ENCODE measurements around the gene PXK.

DNA sequence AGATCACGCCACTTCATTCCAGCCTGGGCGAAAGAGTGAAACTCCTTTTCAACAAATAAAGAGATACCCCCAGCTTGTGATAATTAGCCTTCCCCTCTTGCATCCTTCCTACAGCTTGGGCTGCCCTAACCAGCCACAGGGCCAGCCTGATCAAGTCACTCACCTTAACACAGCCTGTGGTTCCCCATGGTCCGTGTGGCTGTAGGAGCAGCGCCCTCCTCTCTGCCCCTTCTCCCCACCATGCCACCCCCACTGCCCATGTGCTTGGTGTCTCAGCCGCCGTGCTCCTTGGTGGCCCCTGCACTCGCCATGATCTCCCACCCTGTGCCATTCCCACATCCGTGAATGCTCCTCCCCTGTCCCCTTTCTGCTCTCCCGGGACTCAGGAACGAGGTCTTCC lies 39.8 kb upstream of the PXK start:
- TF ChIP-seq, protein P1, sequence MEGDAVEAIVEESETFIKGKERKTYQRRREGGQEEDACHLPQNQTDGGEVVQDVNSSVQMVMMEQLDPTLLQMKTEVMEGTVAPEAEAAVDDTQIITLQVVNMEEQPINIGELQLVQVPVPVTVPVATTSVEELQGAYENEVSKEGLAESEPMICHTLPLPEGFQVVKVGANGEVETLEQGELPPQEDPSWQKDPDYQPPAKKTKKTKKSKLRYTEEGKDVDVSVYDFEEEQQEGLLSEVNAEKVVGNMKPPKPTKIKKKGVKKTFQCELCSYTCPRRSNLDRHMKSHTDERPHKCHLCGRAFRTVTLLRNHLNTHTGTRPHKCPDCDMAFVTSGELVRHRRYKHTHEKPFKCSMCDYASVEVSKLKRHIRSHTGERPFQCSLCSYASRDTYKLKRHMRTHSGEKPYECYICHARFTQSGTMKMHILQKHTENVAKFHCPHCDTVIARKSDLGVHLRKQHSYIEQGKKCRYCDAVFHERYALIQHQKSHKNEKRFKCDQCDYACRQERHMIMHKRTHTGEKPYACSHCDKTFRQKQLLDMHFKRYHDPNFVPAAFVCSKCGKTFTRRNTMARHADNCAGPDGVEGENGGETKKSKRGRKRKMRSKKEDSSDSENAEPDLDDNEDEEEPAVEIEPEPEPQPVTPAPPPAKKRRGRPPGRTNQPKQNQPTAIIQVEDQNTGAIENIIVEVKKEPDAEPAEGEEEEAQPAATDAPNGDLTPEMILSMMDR (conservative IDR thresholded peaks at IDR 0.05 in 1 of 2, IDR thresholded peaks at IDR 0.05 in 1 of 2; ENCODE audit: extremely low read depth in 1 of 2, insufficient read depth in 1 of 2, low read depth in 1 of 2, low read length in 2 of 2), result no peak
- TF ChIP-seq EZH2 (IDR thresholded peaks at IDR 0.05; ENCODE audit: borderline replicate concordance, low read length), result no peak
